NCI-H1105 (cell line): ENCODE data around the gene SOX9.
"Not testable (repeated sequence)": the region's sequence is repeated elsewhere in the genome, so short reads cannot be mapped to it uniquely, and the experiment has no call there.

Experiments
- DNase-seq: peaks from one replicate; lab custom pipeline; 2025; lab: John Stamatoyannopoulos, UW

The SOX9 gene

DNA sequence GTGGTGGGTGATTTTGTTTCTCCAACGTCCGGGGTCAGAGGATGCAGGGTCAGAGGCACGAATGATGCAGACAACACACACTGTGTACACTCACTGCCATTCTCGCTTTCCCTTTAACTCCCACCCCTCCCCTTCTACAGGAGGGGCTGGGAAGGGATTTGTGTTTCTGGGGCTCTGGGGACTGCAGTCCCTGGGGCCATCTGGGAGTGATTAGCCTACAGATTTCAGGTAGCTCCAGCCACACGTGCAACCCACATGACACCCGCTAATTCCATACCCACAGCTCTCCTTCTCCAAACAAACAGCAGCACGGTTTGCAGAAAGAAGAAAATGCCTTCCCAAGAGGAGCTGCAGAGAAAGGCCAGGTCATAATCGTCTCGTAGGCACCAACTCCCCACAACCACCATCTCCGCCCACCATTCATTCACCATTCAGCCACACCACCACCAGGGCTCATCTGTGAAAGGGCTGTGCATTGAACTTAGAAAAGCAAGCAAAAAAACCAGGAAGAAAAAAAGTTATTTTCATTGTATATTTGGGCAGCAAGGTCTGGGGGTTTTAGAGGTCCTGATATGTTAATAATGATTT is 9.4 kb upstream of the SOX9 start:
- DNase-seq, result no peak

DNA sequence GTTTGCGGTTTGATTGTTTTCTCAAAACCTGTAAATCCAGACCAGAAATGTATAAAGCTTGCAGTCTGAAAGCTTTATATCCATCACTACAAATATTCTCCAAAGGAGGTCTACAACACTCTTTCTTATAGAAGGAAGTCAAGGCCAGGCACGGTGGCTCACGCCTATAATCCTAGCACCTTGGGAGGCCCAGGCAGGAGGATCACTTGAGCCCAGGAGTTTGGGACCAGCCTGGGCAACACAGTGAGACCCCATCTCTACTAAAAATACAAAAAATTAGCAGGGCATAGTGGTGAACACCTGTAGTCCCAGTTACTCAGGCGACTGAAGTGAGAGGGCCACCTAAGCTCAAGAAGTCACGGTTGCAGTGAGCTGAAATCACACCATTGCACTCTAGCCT is 8.9 kb upstream of the SOX9 start:
- not testable (repeated sequence) for DNase-seq

DNA sequence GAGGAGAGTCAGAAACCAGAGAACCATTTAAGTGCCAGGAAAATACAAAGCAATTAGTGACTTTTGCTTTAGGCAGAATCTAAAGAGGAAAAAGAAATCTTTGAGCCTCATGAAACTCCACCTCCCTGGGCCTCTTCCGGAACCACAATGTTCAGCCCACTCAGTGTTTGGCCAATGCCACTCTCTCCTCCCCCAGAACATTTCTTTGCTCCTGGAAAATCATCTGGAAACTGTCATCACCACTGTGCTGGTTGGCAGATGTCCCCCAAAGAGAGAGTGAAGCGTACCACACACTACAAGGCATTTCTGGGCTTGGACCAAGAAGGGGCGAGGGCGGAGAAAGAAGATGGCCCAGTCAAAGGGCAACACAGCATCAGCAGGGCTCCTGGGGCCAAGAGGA is 7.1 kb upstream of the SOX9 start:
- DNase-seq, result no peak

DNA sequence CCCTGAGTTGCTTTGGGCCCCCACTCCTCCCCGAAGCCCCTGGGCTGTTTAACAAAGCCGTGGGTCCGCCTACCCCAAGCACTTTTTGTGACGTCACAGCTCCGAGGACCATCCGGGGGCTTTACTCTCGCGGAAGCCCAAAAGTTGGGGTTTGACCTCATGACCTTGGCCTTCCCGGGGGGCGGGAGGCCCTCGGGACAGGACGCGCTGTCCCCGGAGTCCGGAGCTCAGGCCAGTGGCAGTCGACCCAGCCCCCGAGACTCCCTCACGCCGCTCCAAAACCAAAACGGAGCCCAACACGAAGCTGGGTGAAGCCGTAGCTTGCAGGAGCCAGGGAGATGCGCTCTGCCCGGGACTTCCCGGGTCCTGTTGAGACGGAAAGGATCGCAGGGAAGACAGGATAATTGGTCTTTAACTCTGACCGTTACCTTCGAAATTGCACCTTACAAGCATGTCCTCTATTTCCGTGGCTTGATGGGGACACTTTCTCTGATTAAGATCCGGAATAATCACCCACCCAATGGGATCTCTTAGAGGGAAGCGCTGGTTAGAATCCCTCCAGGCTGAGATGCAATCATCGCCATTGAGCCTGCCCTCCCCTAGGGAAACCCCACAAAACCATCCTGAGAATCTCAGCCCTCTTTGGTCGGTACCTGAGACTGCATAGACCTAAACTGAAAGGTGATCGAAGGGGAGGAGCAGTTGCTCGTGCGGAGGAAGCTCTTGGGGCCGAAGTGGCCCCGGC is 4.9 kb upstream of the SOX9 start:
- DNase-seq, result no peak

DNA sequence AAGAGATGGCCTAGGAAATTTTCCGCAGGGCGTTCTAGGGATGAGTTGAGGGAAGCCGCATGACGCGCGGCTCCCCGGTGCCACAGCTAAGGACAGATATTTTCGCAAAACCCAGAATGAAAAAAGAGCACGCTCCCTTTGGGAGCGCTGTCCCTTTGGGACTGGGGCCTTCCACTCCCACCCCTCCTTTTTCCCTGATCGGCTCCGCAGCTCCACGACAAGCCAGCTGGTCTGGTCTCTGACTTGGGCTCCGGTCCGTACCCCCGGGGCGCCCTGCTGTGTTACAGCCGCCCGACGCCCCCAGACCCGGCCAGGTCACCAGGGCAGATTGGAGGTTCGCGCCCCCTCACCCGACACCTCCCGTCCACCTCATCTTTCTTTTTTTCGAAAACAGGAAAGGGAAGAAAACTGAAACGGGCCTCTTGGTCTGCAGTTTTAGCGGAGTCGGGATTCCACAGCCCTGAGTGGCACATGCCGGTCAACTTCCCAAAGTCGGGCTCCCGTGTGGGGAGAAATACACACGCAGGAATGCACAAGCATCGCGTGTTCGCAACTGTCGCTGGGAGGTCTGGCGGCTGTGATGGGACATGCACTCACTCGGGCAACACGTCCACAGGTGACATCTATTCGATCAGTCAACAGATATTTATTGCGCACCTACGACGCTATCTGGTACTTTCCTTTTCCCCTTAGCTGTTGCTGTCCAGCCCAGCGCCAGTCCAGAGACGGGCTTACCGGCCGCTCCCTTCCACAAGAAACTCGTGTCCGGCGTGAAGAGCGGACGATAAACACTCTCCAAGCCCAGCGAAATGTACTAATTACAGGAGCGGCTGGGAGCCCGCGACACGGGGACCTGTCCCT is 3.9 kb upstream of the SOX9 start:
- DNase-seq, result no peak

DNA sequence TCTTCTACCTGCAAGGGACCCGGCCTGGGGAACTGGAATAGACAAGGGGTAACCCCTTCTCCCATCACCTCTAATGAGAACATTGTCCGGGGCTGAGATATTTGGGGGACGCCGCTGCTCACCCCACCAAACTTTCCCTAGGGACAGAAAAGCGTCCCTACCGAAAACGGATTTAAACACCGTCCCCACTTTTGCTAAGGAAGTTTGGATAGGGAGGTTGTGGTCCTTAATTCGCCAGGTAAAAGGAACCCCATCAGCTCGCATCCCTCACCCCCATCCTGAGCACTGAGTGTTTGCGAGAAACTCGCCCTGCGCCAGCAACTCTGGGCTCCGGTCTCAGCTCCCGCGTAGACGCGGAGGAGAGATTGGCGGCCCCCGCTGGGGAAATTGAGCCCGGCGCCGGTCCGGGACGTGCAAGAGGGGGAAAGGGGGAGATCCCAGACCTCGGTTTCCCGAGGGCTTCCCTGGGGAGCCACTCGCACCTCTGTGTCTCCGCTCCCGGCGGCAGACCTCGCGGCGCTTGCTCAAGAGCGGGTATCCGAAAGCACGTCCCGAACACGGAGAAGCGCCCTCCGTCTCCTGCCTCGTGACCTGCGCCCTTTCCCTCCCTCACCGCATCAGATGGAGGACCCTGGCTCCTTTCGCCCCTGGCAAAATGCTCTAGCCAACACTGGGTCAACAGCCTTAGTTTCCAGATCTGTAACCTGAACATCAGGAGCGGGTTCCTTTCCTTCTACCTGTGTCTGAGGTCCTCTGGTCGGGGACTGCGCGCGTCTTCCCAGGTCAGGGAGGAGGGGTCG is 3.1 kb upstream of the SOX9 start:
- no peak for DNase-seq

DNA sequence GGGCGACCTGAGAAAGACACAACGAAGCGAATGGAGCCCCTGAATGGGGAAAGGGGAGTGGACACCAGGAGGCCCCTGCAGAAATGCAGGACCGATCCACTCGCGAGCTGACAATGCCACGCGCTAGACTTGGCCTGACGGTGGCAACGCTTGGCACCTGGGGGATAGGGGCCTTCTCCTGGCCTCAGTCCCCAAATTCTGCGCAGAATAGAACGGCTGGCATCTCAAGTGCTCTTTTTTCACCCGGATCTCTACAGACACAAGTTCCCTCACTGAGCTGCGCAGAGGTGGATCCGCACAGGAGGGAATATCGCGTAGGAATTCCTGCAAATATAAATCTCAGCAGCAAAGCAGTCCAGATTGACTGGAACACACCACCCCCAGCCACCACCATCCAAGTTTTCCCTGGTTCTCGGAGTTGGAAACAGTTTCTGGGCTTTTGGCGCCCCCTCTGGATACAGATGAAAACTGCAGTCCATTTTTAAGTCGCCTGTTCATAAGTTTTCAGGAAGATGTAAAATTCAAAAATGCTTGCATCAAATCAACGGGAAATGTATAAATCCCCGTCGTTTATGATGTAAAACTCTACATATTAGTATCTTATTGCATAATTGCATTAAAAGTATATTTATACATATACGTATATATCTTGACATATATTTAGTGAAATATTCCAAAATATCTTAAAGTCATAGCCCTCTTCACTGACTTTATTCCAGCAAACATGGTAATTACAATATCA is 2.3 kb upstream of the SOX9 start:
- peak; percentile 14 for DNase-seq

DNA sequence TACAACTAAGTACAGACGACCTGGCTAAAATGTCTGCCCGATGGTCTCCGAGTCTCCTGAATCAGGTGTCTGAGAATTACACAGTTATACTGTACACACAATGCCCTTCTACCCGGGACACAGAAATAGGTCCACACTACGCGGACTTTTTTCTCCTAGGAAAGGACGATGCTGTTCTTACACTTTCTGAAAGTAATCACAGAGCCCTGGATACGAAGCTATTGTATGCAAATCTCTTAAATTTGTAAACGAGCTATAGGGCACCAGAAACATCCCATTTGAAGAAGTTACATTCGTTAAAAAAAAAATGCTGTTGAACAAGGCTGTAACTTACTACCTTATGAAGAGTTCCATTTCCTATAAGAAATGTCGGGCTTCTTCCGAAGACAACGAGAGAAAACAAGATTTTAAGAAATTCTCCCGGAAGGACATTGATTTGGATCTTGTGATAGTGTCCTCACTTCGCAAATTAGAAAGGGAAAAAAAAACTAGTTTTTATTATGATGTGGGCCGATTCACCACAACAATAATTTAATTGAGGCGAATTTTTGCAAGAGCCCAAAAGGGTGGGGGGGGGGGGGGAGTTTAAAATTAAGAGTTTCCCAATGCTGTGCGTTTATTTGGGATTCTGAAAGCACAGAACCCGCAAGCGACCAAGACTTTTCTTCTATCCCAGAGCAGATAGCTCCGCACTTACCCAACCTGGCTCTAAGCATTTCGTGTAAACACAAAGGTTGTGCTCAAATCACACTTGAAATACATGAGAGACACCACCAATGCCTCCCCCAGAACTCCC is 1.5 kb upstream of the SOX9 start:
- DNase-seq, result no peak

DNA sequence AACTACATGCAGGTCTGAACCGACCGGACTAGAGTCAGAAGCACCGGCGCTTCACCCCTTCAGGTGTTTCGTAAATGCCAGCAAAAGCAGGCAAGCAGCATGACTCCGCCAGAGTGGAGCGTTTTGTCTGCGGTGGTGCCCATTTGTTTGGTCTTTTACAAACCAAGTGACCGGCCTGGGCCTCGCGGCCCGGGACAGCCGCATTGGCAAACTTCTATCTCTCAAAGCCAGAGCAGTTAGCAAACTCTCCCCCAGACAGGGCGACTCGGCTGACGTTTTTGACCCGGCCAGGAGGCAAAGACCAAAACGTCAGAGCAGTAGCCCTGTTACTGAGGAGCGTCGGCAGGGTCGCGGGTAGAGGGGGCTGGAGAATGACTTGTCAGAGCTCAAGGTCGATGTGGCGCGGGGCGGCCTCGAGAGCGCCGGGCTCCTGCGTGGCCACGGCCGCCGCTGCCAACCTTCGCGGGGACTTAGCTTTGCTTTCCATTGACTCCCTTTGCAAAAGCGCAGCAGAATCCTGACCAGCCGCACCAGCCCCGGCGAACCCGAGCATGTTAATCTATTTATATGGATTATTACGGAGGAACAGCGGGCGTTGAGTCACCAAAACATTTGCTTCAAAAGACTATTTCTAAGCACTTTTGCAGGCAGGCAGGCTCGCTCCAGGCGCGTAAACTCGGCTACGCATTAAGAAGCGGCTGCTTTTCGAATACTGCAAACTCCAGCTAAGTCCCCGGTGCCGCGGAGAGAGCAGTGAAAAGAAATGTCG is 763 bp upstream of the SOX9 start:
- peak; percentile 39 for DNase-seq

DNA sequence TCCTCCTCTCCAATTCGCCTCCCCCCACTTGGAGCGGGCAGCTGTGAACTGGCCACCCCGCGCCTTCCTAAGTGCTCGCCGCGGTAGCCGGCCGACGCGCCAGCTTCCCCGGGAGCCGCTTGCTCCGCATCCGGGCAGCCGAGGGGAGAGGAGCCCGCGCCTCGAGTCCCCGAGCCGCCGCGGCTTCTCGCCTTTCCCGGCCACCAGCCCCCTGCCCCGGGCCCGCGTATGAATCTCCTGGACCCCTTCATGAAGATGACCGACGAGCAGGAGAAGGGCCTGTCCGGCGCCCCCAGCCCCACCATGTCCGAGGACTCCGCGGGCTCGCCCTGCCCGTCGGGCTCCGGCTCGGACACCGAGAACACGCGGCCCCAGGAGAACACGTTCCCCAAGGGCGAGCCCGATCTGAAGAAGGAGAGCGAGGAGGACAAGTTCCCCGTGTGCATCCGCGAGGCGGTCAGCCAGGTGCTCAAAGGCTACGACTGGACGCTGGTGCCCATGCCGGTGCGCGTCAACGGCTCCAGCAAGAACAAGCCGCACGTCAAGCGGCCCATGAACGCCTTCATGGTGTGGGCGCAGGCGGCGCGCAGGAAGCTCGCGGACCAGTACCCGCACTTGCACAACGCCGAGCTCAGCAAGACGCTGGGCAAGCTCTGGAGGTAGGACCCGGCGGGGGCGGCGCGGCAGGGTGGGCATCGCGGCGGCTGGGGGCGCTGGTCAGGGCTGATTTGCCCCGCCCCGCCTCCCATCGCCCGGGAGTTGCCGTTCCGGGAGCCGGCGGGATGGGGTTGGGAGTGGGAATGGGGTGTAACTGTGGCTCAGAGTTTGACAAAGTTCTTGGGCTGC is 567 bp downstream of the SOX9 start:
- DNase-seq, result peak; percentile 31

DNA sequence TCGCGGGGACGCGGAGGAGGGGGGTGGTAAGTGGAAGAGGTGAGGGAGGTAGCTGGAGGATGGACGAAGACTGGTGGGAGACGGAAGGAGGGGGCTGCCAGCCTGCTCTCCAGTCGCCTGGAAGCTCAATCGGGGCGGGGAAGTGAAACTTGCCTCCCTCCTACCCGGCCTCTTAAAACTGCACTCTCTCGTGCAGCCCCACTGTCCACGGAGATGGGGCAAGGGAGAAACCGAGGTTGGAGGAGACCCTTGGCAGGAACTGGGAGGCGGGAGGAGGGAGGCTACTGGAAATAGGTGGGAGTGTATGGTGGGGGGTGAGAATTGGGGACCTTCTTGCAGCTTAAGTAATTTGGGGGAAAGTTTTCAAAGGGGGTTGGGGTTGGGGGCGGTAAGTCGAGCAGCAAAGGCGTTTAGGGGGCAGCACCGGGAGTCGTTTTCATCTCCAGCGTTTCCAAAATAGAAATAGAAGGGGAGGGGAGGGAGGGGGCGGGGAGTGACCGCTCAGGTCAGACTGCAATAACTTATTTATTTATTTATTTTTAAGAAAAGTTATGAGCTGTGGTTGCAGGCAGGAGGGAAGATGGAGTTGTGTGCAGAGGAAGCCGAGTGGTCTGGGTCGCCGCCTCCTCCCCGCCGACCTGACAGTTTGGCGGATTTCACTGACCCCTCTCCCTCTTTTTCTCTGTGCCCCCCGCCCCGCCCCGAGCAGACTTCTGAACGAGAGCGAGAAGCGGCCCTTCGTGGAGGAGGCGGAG is 1.4 kb downstream of the SOX9 start:
- DNase-seq, result peak; percentile 31

DNA sequence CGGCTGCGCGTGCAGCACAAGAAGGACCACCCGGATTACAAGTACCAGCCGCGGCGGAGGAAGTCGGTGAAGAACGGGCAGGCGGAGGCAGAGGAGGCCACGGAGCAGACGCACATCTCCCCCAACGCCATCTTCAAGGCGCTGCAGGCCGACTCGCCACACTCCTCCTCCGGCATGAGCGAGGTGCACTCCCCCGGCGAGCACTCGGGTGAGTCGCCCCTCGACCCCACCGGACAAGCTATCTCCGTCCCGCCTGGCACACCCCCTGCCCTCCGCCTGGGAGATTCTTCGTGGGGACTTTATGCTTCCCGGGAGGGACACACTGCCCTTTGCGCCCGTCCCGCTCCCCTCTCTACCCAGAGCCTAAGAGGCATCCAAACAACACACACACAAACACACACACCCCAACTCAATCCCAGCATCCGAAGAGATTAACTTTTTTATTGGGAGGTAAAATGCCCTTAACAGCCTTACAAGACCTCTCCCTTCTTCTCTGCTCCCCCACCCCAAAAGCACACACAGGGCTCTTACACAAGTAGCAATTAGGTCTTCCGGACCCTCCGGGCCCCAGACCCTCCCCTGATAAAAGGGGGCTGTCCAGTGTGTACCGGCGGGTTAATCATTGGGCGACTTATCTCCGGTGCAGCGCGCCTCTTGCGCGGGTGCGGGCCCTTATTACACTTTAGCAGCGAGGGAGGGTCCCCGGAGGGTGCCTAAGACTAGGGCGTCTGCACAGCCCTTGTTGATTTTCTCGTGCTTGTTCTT is 2.1 kb downstream of the SOX9 start:
- no peak for DNase-seq

DNA sequence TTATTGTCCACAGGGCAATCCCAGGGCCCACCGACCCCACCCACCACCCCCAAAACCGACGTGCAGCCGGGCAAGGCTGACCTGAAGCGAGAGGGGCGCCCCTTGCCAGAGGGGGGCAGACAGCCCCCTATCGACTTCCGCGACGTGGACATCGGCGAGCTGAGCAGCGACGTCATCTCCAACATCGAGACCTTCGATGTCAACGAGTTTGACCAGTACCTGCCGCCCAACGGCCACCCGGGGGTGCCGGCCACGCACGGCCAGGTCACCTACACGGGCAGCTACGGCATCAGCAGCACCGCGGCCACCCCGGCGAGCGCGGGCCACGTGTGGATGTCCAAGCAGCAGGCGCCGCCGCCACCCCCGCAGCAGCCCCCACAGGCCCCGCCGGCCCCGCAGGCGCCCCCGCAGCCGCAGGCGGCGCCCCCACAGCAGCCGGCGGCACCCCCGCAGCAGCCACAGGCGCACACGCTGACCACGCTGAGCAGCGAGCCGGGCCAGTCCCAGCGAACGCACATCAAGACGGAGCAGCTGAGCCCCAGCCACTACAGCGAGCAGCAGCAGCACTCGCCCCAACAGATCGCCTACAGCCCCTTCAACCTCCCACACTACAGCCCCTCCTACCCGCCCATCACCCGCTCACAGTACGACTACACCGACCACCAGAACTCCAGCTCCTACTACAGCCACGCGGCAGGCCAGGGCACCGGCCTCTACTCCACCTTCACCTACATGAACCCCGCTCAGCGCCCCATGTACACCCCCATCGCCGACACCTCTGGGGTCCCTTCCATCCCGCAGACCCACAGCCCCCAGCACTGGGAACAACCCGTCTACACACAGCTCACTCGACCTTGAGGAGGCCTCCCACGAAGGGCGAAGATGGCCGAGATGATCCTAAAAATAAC is 3.0 kb downstream of the SOX9 start:
- DNase-seq, result no peak

DNA sequence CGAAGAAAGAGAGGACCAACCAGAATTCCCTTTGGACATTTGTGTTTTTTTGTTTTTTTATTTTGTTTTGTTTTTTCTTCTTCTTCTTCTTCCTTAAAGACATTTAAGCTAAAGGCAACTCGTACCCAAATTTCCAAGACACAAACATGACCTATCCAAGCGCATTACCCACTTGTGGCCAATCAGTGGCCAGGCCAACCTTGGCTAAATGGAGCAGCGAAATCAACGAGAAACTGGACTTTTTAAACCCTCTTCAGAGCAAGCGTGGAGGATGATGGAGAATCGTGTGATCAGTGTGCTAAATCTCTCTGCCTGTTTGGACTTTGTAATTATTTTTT is 3.6 kb downstream of the SOX9 start:
- no peak for DNase-seq

DNA sequence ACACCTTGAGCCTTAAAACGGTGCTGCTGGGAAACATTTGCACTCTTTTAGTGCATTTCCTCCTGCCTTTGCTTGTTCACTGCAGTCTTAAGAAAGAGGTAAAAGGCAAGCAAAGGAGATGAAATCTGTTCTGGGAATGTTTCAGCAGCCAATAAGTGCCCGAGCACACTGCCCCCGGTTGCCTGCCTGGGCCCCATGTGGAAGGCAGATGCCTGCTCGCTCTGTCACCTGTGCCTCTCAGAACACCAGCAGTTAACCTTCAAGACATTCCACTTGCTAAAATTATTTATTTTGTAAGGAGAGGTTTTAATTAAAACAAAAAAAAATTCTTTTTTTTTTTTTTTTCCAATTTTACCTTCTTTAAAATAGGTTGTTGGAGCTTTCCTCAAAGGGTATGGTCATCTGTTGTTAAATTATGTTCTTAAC is 4.4 kb downstream of the SOX9 start:
- no peak for DNase-seq

DNA sequence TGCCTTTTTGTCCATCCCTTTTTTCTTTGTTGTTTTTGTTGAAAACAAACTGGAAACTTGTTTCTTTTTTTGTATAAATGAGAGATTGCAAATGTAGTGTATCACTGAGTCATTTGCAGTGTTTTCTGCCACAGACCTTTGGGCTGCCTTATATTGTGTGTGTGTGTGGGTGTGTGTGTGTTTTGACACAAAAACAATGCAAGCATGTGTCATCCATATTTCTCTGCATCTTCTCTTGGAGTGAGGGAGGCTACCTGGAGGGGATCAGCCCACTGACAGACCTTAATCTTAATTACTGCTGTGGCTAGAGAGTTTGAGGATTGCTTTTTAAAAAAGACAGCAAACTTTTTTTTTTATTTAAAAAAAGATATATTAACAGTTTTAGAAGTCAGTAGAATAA is 4.9 kb downstream of the SOX9 start:
- no peak for DNase-seq
